Fibroblast of peridontal ligament (primary cell): ENCODE data around the gene SLC13A4.
A peak's percentile ranks its signal among the peaks of the same experiment; 100 is the strongest.

Experiments
- DNase-seq: peaks from one replicate; pipeline ENCODE4 v3.0.0-alpha.2; 2010; ENCODE audit errors: extremely low read depth

SLC13A4 gene

GRCh38 chr7:135719688-135720087 lies 8.3 kb downstream of the SLC13A4 start:
- DNase-seq: no peak

GRCh38 chr7:135718794-135719437 lies 9.1 kb downstream of the SLC13A4 start:
- DNase-seq: no peak

- DNase-seq: no peak
Observed at GRCh38 chr7:135718219-135718618, 9.8 kb downstream of the SLC13A4 start.

- DNase-seq: no peak
Observed at GRCh38 chr7:135717693-135718092, 10.3 kb downstream of the SLC13A4 start.

- peak; percentile 83 for DNase-seq
Observed at GRCh38 chr7:135716677-135717238, 11.2 kb downstream of the SLC13A4 start.

- no peak for DNase-seq
Observed at GRCh38 chr7:135715673-135716072, 12.3 kb downstream of the SLC13A4 start.

- DNase-seq: no peak
Observed at GRCh38 chr7:135715055-135715522, 12.9 kb downstream of the SLC13A4 start.

- DNase-seq: peak; percentile 47
Observed at GRCh38 chr7:135714534-135715009, 13.4 kb downstream of the SLC13A4 start.

GRCh38 chr7:135713836-135714470 lies 14.0 kb downstream of the SLC13A4 start:
- DNase-seq: peak; percentile 28

GRCh38 chr7:135712796-135713195 lies 15.2 kb downstream of the SLC13A4 start:
- DNase-seq: no peak

- no peak for DNase-seq
Observed at GRCh38 chr7:135712182-135712782, 15.7 kb downstream of the SLC13A4 start.

GRCh38 chr7:135711139-135711469 lies 16.9 kb downstream of the SLC13A4 start:
- no peak for DNase-seq

GRCh38 chr7:135710417-135711138 lies 17.4 kb downstream of the SLC13A4 start:
- no peak for DNase-seq

- peak; percentile 55 for DNase-seq
Observed at GRCh38 chr7:135709508-135709907, 18.5 kb downstream of the SLC13A4 start.

GRCh38 chr7:135708041-135708440 lies 19.9 kb downstream of the SLC13A4 start:
- DNase-seq: no peak

- no peak for DNase-seq
Observed at GRCh38 chr7:135707570-135707966, 20.4 kb downstream of the SLC13A4 start.

- no peak for DNase-seq
Observed at GRCh38 chr7:135706858-135707569, 21.0 kb downstream of the SLC13A4 start.

GRCh38 chr7:135706038-135706742 lies 21.8 kb downstream of the SLC13A4 start:
- no peak for DNase-seq

GRCh38 chr7:135704698-135705097 lies 23.3 kb downstream of the SLC13A4 start:
- peak; percentile 17 for DNase-seq

- DNase-seq: no peak
Observed at GRCh38 chr7:135704074-135704473, 23.9 kb downstream of the SLC13A4 start.
